Tibial nerve (tissue), 4 donors: Measurements from ENCODE around the gene JOSD2. TPM values are rescaled to one million over a fixed set of nuclear protein-coding genes. Genes with fewer than 3 reads are reported as not detected.

Source experiments
- DNase-seq, 2 donors: peaks; one replicate each; pipeline ENCODE4 v3.0.0-alpha.2; 2019; ENCODE audit warnings: low spot score in 2 of 2
- H3K27ac ChIP-seq, 4 donors: fragments of 200-600 bp; sonication (generic) in 3 of 4; one replicate each; pipeline ENCODE4 v1.5.1; 2017 to 2019; ENCODE audit warnings: mild to moderate bottlenecking in 1 of 4
- H3K27me3 ChIP-seq, 2 donors: fragments of 200-600 bp; sonication (generic) in 1 of 2; one replicate each; pipeline versions ENCODE4 v1.5.1 to v1.6.0; 2017 to 2019
- H3K36me3 ChIP-seq, 3 donors: fragments of 200-600 bp; sonication (generic); one replicate each; pipeline ENCODE4 v1.5.1; 2018 to 2019
- H3K4me1 ChIP-seq, 4 donors: fragments of 200-600 bp; sonication (generic) in 3 of 4; one replicate each; pipeline ENCODE4 v1.5.1; 2017 to 2019
- H3K4me3 ChIP-seq, 4 donors: fragments of 200-600 bp; sonication (generic) in 3 of 4; one replicate each; pipeline ENCODE4 v1.5.1; 2017 to 2019; ENCODE audit warnings: mild to moderate bottlenecking in 1 of 4, moderate library complexity in 1 of 4
- H3K9me3 ChIP-seq, 4 donors: fragments of 200-600 bp; sonication (generic) in 3 of 4; one replicate each; pipeline ENCODE4 v1.5.1; 2017 to 2019
- EP300 ChIP-seq, 2 donors: sonication (generic); formaldehyde crosslinking; IDR thresholded peaks; one replicate each; pipeline ENCODE4 v1.6.1; 2017; ENCODE audit warnings: antibody characterized with exemption in 2 of 2, mild to moderate bottlenecking in 1 of 2
- POLR2A ChIP-seq, 2 donors: fragments of 450-650 bp; IDR thresholded peaks; one replicate each; pipeline ENCODE4 v1.6.1; 2017; ENCODE audit warnings: antibody characterized with exemption in 2 of 2, mild to moderate bottlenecking in 2 of 2, moderate library complexity in 2 of 2
- WGBS, 2 donors: methylation state at CpG; one replicate each; pipeline ENCODE4 v1.1.5; 2018; 5-methylcytosine and 5-hydroxymethylcytosine counted together
- total RNA-seq, 4 donors: library from RNA; depleted of rRNA; stranded (reverse); fragments of >200 nt; gene quantifications; one replicate each; pipeline ENCODE4 v1.1.0, GENCODE V29; 2016
- TF ChIP-seq, protein P1 (sequence below), 5 experiments: fragments of 200-600 bp in 3 of 5; fragments of 450-650 bp in 2 of 5; sonication (generic) in 3 of 5; IDR thresholded peaks; one replicate each; pipeline ENCODE4 v1.5.1; 2016 to 2019; ENCODE audit warnings: antibody characterized with exemption in 5 of 5, mild to moderate bottlenecking in 3 of 5, moderate library complexity in 2 of 5

The JOSD2 gene
- total RNA-seq, 4 donors from 2014 or later: 32.3 to 52.2 (median 38.8) TPM

DNA sequence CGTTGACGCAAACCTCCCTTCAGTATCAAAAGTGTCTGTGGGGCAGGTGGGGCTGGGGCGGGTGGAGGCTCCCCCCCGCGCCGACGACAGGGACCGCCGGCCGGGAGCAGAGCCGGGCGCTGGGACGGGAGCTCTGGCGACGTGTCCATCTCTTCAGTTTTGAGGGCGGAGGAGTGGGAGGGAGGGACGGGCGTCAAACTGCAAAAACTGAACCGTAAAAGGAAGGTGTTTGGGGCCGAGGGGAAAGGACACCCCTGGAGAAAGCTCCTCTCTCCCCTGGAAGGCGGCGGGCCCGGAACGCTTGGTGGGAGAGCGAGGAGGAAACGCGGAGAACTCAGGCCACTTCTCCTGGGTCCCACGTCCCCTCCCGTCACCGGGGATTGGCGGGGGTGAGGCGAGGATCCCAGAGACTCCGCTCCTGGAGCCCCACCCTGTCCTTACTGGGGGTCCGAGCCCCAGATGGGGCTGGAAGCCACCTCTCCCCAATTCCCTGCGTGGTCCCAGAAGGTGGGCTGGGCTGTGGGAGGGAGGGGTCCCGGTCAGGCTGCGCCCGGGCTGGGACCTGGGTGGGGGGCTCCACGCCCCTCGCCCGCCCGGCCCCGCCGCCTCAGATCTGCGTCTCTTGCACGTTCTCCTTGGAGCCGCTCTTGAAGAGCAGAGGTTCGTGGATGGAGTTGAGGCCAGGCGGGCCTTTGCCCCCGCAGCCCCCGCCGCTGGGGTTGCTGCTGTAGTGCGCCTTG lies 6.1 kb upstream of the JOSD2 start:
- Histone ChIP-seq H3K4me3 (no peak overlapping the region), H3K36me3 (no peaks in the 10 kb centered on the region), H3K9me3 (no peaks in the 10 kb centered on the region), H3K27me3 (no peaks in the 10 kb centered on the region), H3K4me1 (peaks cover 0 to 8% (median 0%) of the 10 kb centered on the region in 4 donors), H3K27ac (no peak overlapping the region)
- WGBS, 2 donors: 79% methylated on average over 52 to 53 of the region's 53 CpGs
- TF ChIP-seq, protein P1, sequence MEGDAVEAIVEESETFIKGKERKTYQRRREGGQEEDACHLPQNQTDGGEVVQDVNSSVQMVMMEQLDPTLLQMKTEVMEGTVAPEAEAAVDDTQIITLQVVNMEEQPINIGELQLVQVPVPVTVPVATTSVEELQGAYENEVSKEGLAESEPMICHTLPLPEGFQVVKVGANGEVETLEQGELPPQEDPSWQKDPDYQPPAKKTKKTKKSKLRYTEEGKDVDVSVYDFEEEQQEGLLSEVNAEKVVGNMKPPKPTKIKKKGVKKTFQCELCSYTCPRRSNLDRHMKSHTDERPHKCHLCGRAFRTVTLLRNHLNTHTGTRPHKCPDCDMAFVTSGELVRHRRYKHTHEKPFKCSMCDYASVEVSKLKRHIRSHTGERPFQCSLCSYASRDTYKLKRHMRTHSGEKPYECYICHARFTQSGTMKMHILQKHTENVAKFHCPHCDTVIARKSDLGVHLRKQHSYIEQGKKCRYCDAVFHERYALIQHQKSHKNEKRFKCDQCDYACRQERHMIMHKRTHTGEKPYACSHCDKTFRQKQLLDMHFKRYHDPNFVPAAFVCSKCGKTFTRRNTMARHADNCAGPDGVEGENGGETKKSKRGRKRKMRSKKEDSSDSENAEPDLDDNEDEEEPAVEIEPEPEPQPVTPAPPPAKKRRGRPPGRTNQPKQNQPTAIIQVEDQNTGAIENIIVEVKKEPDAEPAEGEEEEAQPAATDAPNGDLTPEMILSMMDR (IDR thresholded peaks at IDR 0.05): no peak
- TF ChIP-seq POLR2A (IDR thresholded peaks at IDR 0.05) (no peak), EP300 (IDR thresholded peaks at IDR 0.05) (no peak)
- no peak for DNase-seq

- Histone ChIP-seq H3K9me3 (no peaks in the 10 kb centered on the region), H3K27me3 (no peaks in the 10 kb centered on the region), H3K4me1 (peaks cover 0 to 14% (median 1%) of the 10 kb centered on the region in 4 donors), H3K4me3 (no peak overlapping the region), H3K36me3 (no peaks in the 10 kb centered on the region), H3K27ac (no peak overlapping the region)
- no peak for DNase-seq
- no peak for TF ChIP-seq EP300 (IDR thresholded peaks at IDR 0.05)
- TF ChIP-seq POLR2A (IDR thresholded peaks at IDR 0.05): no peak
- TF ChIP-seq, protein P1 (IDR thresholded peaks at IDR 0.05): no peak
- WGBS, 2 donors: 63 to 69% methylated on average over 12 of the region's 12 CpGs
Observed at GRCh38 chr19:50516456-50516855, 5.5 kb upstream of the JOSD2 start.

DNA sequence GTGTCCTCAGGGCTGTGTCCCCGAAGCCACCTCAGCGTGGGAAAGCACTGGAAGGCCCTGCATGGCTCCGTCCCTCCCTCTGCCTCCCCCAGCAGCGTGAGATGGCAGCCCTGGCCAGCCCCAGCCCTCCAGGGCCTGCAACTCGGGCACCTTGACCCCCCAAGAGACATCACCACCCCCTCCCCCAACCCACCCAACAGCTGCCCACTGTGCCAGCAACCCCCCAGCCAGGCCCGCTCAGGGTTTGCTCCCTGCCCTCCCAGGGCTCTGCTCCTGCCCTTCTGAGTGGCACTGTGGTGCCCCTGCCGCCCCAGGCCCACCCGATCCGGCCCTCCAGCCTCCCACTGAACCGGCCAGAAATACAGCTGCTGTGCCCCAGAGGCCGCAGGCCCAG lies 4.2 kb upstream of the JOSD2 start:
- TF ChIP-seq EP300 (IDR thresholded peaks at IDR 0.05) (no peak), POLR2A (IDR thresholded peaks at IDR 0.05) (no peak)
- TF ChIP-seq, protein P1 (IDR thresholded peaks at IDR 0.05): no peak
- H3K4me3 ChIP-seq: no peak overlapping the region
- 69 to 80% methylated on average over 7 to 10 of the region's 11 CpGs for WGBS, 2 donors
- H3K9me3 ChIP-seq: no peaks in the 10 kb centered on the region
- no peaks in the 10 kb centered on the region for H3K36me3 ChIP-seq
- no peaks in the 10 kb centered on the region for H3K27me3 ChIP-seq
- H3K27ac ChIP-seq: no peak overlapping the region
- H3K4me1 ChIP-seq: peaks cover 0 to 23% (median 7%) of the 10 kb centered on the region in 4 donors
- no peak for DNase-seq

- WGBS, 2 donors: 51 to 58% methylated on average over 35 of the region's 38 CpGs
- H3K36me3 ChIP-seq: no peaks in the 10 kb centered on the region
Observed at GRCh38 chr19:50514346-50515167, 3.6 kb upstream of the JOSD2 start.

More at GRCh38 chr19:50514346-50515167, 3.6 kb upstream of the JOSD2 start:
- no peak overlapping the region for H3K4me3 ChIP-seq
- H3K4me1 ChIP-seq: peaks cover 0 to 29% (median 10%) of the 10 kb centered on the region in 4 donors
- no peak for DNase-seq
- no peaks in the 10 kb centered on the region for H3K9me3 ChIP-seq
- no peaks in the 10 kb centered on the region for H3K27me3 ChIP-seq
- TF ChIP-seq, protein P1 (IDR thresholded peaks at IDR 0.05): no peak
- TF ChIP-seq EP300 (IDR thresholded peaks at IDR 0.05): no peak
- H3K27ac ChIP-seq: no peak overlapping the region
